ENCODE data around the gene DLGAP1. TPM values are rescaled to one million over a fixed set of nuclear protein-coding genes. Genes with fewer than 3 reads are reported as not detected.

DLGAP1 gene
- total and polyA plus RNA-seq, 2 of the 13 experiments (the other 11 are each of a cell fraction or from before 2014, with no cell fraction given) = 0.01 TPM; not detected in 1

GRCh38 chr18:3645384-3646156, 809.5 kb downstream of the DLGAP1 start (continued):
- TF ChIP-seq THRA (CRISPR knock-in tag; IDR thresholded peaks at IDR 0.05; ENCODE audit: borderline replicate concordance) (no peak), FOXK1 (CRISPR knock-in tag; IDR thresholded peaks at IDR 0.05; ENCODE audit: borderline replicate concordance, low read depth) (no peak), ZNF605 (CRISPR knock-in tag; IDR thresholded peaks at IDR 0.05) (no peak), RFXANK (CRISPR knock-in tag; IDR thresholded peaks at IDR 0.05) (no peak), HNF4G (IDR thresholded peaks at IDR 0.05; ENCODE audit: borderline replicate concordance, low read depth, low read length) (no peak), HNF4G (CRISPR knock-in tag; IDR thresholded peaks at IDR 0.05; ENCODE audit: borderline replicate concordance, low read depth) (no peak), ZNF101 (CRISPR knock-in tag; IDR thresholded peaks at IDR 0.05; ENCODE audit: borderline replicate concordance, low read depth) (no peak), GZF1 (CRISPR knock-in tag; IDR thresholded peaks at IDR 0.05) (no peak), MYC (CRISPR knock-in tag; IDR thresholded peaks at IDR 0.05; ENCODE audit: borderline replicate concordance) (no peak)
- TF ChIP-seq, protein P1, sequence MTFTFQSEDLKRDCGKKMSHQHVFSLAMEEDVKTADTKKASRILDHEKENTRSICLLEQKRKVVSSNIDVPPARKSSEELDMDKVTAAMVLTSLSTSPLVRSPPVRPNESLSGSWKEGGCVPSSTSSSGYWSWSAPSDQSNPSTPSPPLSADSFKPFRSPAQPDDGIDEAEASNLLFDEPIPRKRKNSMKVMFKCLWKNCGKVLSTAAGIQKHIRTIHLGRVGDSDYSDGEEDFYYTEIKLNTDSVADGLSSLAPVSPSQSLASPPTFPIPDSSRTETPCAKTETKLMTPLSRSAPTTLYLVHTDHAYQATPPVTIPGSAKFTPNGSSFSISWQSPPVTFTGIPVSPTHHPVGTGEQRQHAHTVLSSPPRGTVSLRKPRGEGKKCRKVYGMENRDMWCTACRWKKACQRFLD (CRISPR knock-in tag; IDR thresholded peaks at IDR 0.05; ENCODE audit: borderline replicate concordance) = no peak

All from HepG2 (cell line).